Adrenal gland (tissue), 12 donors: Measurements from ENCODE around the gene SAV1. TPM values are rescaled to one million over a fixed set of nuclear protein-coding genes. Genes with fewer than 3 reads are reported as not detected.

Source experiments
- DNase-seq, 7 donors: peaks; one replicate each; pipeline ENCODE4 v3.0.0-alpha.2; 2019 to 2020
- H3K27ac ChIP-seq, 5 donors: fragments of 200-600 bp; sonication (generic) in 4 of 5; 1 replicate in 3 of 5; 2 replicates in 2 of 5; pipeline versions ENCODE4 v1.5.1 to v1.8.0; 2016 to 2020; ENCODE audit warnings: mild to moderate bottlenecking in 1 of 5
- H3K27me3 ChIP-seq: fragments of 200-600 bp; 2 replicates; pipeline ENCODE4 v1.8.0; 2021
- H3K36me3 ChIP-seq, 2 donors: fragments of 200-600 bp; replicated peaks in 1 of 2; 1 replicate in 1 of 2; 2 replicates in 1 of 2; pipeline versions ENCODE4 v1.5.1 to v1.8.0; 2018 to 2022
- H3K4me1 ChIP-seq, 2 donors: fragments of 200-600 bp; replicated peaks in 1 of 2; 1 replicate in 1 of 2; 2 replicates in 1 of 2; pipeline versions ENCODE4 v1.5.1 to v1.8.0; 2018 to 2021
- H3K4me3 ChIP-seq, 4 donors: fragments of 200-600 bp; sonication (generic) in 3 of 4; one replicate each; pipeline ENCODE4 v1.5.1; 2016 to 2018
- H3K9me3 ChIP-seq, 3 donors: fragments of 200-600 bp; sonication (generic) in 1 of 3; replicated peaks in 1 of 3; 1 replicate in 2 of 3; 2 replicates in 1 of 3; pipeline versions ENCODE4 v1.5.1 to v1.8.0; 2016 to 2021
- CTCF ChIP-seq, 6 experiments: fragments of 450-650 bp in 4 of 6; fragments of 200-600 bp in 2 of 6; sonication (generic) in 1 of 6; IDR thresholded peaks; 1 replicate in 5 of 6; 2 replicates in 1 of 6; pipeline versions ENCODE4 v1.5.1 to v1.8.0; 2016 to 2021; ENCODE audit warnings: antibody characterized with exemption in 6 of 6, mild to moderate bottlenecking in 2 of 6, moderate library complexity in 1 of 6
- POLR2A ChIP-seq, 2 donors: fragments of 450-650 bp; IDR thresholded peaks; one replicate each; pipeline ENCODE4 v1.6.1; 2017; ENCODE audit warnings: antibody characterized with exemption in 2 of 2, mild to moderate bottlenecking in 2 of 2, moderate library complexity in 1 of 2
- WGBS, 4 donors: extraction: QIAGEN DNeasy Blood & Tissue Kit in 2 of 4; methylation state at CpG; one replicate each; pipeline versions ENCODE4 v1.1.5 to v1.1.7; 2013 to 2017; 5-methylcytosine and 5-hydroxymethylcytosine counted together
- intact Hi-C, 2 donors: fragments of 100-400 bp; cut with DNase I; formaldehyde crosslinking; loops; one replicate each; pipeline versions ENCODE4 v1.14.1 to v1.15.0; 2022 to 2023
- polyA plus RNA-seq, 3 donors: library from polyadenylated mRNA; stranded (reverse); fragments of 200-250 nt in 2 of 3; fragments of 350-450 nt in 1 of 3; fragmentation: Illumina TruSeq in 1 of 3; extraction: RNeasy Lipid Tissue Mini Kit (QIAGEN cat#74804) in 1 of 3; gene quantifications; one replicate each; pipeline ENCODE4 v1.2.3, GENCODE V29; 2013 to 2014
- total RNA-seq, 9 donors: library from RNA; depleted of rRNA in 4 of 9; stranded (reverse); fragments of >200 nt in 4 of 9; fragments of 120-200 nt in 1 of 9; fragmentation: NEBNext Ultra II Directional in 1 of 9; extraction: Animal tissue kit (Norgen Biotek cat#: 25700) in 1 of 9; gene quantifications; one replicate each; pipeline versions ENCODE4 v1.1.0 to v1.2.4, GENCODE V29; 2013 to 2023
- donor health status: healthy with polysubstance abuse.
- donor health status: Bipolar disorder and iron deficiency.
- donor health status: DM: yes; HTN: yes; CAD: no.
- donor health status: DM: no; HTN: no; CAD: no.
- donor health status: DM: no; HTN: no; CAD: no.
- donor health status: DM: yes; HTN: yes; CAD: no.

Gene SAV1
- total and polyA plus RNA-seq, 12 donors: 14.8 to 39.2 (median 26.9) TPM

GRCh38 chr14:50612806-50613205 is 55.3 kb downstream of the SAV1 start:
- intact Hi-C loops: no loop called here
- Histone ChIP-seq H3K4me1 (no peaks in the 10 kb centered on the region), H3K27ac (no peak overlapping the region), H3K27me3 (no peaks in the 10 kb centered on the region), H3K36me3 (no peaks in the 10 kb centered on the region), H3K9me3 (no peaks in the 10 kb centered on the region), H3K4me3 (no peak overlapping the region)
- TF ChIP-seq CTCF (IDR thresholded peaks at IDR 0.05) (no peak), POLR2A (IDR thresholded peaks at IDR 0.05) (no peak)
- DNase-seq: no peak
- 93 to 96% (median 95%) methylated on average over 3 of the region's 3 CpGs for WGBS, 4 donors

- intact Hi-C loops: no loop called here
- 84 to 100% (median 90%) methylated on average over 1 of the region's 1 CpG for WGBS, 4 donors
Measured at GRCh38 chr14:50610465-50610864, 57.6 kb downstream of the SAV1 start.

GRCh38 chr14:50608302-50608851 is 59.7 kb downstream of the SAV1 start:
- Histone ChIP-seq H3K27ac (no peak overlapping the region), H3K9me3 (no peaks in the 10 kb centered on the region), H3K27me3 (no peaks in the 10 kb centered on the region), H3K4me1 (no peaks in the 10 kb centered on the region), H3K4me3 (no peak overlapping the region), H3K36me3 (no peaks in the 10 kb centered on the region)
- 62 to 78% (median 67%) methylated on average over 1 of the region's 1 CpG for WGBS, 4 donors
- intact Hi-C loops: loop anchor here (10.0 kb wide), 2 partner anchors 166 to 246 kb away; no protein-coding TSS in a partner anchor
- no peak for DNase-seq
- TF ChIP-seq POLR2A (IDR thresholded peaks at IDR 0.05) (no peak), CTCF (IDR thresholded peaks at IDR 0.05) (no peak)

More at GRCh38 chr14:50610465-50610864, 57.6 kb downstream of the SAV1 start:
- Histone ChIP-seq H3K27ac (no peak overlapping the region), H3K27me3 (no peaks in the 10 kb centered on the region), H3K9me3 (no peaks in the 10 kb centered on the region), H3K36me3 (no peaks in the 10 kb centered on the region), H3K4me3 (no peak overlapping the region), H3K4me1 (no peaks in the 10 kb centered on the region)
- TF ChIP-seq CTCF (IDR thresholded peaks at IDR 0.05): no peak
- no peak for TF ChIP-seq POLR2A (IDR thresholded peaks at IDR 0.05)
- no peak for DNase-seq

- Histone ChIP-seq H3K36me3 (no peaks in the 10 kb centered on the region), H3K4me1 (no peaks in the 10 kb centered on the region), H3K9me3 (no peaks in the 10 kb centered on the region), H3K27me3 (no peaks in the 10 kb centered on the region), H3K27ac (no peak overlapping the region), H3K4me3 (no peak overlapping the region)
- DNase-seq: no peak
- intact Hi-C loops: loop anchor here (10.0 kb wide), 2 partner anchors 167 to 247 kb away; no protein-coding TSS in a partner anchor
- no peak for TF ChIP-seq POLR2A (IDR thresholded peaks at IDR 0.05)
- no peak for TF ChIP-seq CTCF (IDR thresholded peaks at IDR 0.05)
- 86 to 97% (median 90%) methylated on average over 1 of the region's 1 CpG for WGBS, 4 donors
Measured at GRCh38 chr14:50607761-50608160, 60.3 kb downstream of the SAV1 start.
